ENCODE results near the gene HDAC11. TPM values are rescaled to one million over a fixed set of nuclear protein-coding genes. Genes with fewer than 3 reads are reported as not detected.
A peak's percentile ranks its signal among the peaks of the same experiment; 100 is the strongest.

HDAC11 gene
- total and polyA plus RNA-seq, 2 of the 13 experiments (the other 11 are each of a cell fraction or from before 2014, with no cell fraction given), result 13.7 to 33.1 TPM

DNA sequence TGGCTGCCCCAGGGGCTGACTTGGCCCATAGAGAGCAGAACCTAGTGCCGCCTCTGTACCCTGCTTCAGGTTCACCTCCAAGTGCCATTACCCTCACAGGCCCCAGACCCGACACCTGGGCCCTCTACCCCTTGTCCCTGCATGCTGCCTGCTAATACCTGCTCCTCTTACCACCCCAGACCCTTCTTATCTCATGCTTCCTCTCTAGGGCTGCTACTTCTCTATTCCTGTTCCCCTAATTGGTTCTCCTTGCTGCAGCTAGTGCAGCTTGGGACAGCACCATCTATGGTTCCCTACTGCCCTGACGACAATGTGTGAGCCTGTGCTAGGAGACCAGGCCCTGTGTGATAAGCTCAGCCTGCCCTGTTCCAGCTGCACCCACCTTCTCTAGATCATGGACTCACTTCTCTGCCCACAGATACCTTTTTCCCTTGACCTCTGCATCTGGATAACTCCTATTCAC, 15.3 kb downstream of the HDAC11 start:
- Histone ChIP-seq H4K20me1 (ENCODE audit: insufficient read depth, low read length) (no peaks in the 10 kb centered on the region; the same call in 1 of the 2 replicates), H2AFZ (ENCODE audit: low read length) (no peak overlapping the region), H3K27me3 (ENCODE audit: control insufficient read depth in 1 of 2, insufficient read depth in 2 of 2, low read length in 2 of 2) (no peaks in the 10 kb centered on the region), H3K4me1 (ENCODE audit: insufficient read depth, low read length) (peaks cover 7% of the 10 kb centered on the region; the same call in 1 of the 2 replicates), H3K4me2 (ENCODE audit: low read depth, low read length) (no peak overlapping the region), H3K27ac (ENCODE audit: extremely low read length, insufficient read depth, low read length) (no peak overlapping the region), H3K4me3 (replicated peaks in 1 of 3; ENCODE audit: insufficient read depth in 1 of 3, low read depth in 2 of 3, low read length in 3 of 3) (no peak overlapping the region), H3K36me3 (replicated peaks in 1 of 2; ENCODE audit: control insufficient read depth in 1 of 2, insufficient read depth in 2 of 2, low read length in 2 of 2) (peaks cover 3 to 10% of the 10 kb centered on the region in 2 experiments; a peak in 4 of 5 replicates), H3K9me3 (ENCODE audit: low read length) (no peaks in the 10 kb centered on the region), H3K79me2 (ENCODE audit: insufficient read depth, low read length) (no peaks in the 10 kb centered on the region), H3K9ac (ENCODE audit: insufficient read depth, low read depth, low read length) (no peak overlapping the region)
- ATAC-seq, result no peak
- intact Hi-C loops (cut with micrococcal nuclease; ENCODE audit: unreplicated experiment), result no loop called here
- in situ Hi-C loops (cut with HindIII; ENCODE audit: extremely low pct_ligation_motif_present, low pct_unique_long_range_greater_than_20kb), result loop anchor here (5.0 kb wide), 1 partner anchor 152 kb away; no protein-coding TSS in a partner anchor
- WGBS (ENCODE audit: low lambda C conversion rate), result 100% methylated on average over 3 of the region's 3 CpGs
- DNase-seq (ENCODE audit: low spot score), result no peak
- no peak for TF ChIP-seq ISL2 (CRISPR knock-in tag; IDR thresholded peaks at IDR 0.05)
- TF ChIP-seq ZNF546 (CRISPR knock-in tag; conservative IDR thresholded peaks at IDR 0.05), result 0 out of 2 replicates have a peak, but pooled peaks have one; percentile 22
- no peak for TF ChIP-seq ZNF44 (CRISPR knock-in tag; IDR thresholded peaks at IDR 0.05)
- TF ChIP-seq, protein P1, sequence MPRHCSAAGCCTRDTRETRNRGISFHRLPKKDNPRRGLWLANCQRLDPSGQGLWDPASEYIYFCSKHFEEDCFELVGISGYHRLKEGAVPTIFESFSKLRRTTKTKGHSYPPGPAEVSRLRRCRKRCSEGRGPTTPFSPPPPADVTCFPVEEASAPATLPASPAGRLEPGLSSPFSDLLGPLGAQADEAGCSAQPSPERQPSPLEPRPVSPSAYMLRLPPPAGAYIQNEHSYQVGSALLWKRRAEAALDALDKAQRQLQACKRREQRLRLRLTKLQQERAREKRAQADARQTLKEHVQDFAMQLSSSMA (CRISPR knock-in tag; IDR thresholded peaks at IDR 0.05), result no peak
- ChIA-PET CTCF (ENCODE audit: low intra/inter-chr PET ratio, low total read pairs) (interaction anchor here (1.7 to 7.5 kb wide), 2 partner anchors 34 to 153 kb away, joined by 5 to 96 read pairs; no protein-coding TSS in a partner anchor), POLR2A (no interaction called here)
- FAIRE-seq, result no peak
- BruUV-seq (replicated peaks), result no TSS peak

DNA sequence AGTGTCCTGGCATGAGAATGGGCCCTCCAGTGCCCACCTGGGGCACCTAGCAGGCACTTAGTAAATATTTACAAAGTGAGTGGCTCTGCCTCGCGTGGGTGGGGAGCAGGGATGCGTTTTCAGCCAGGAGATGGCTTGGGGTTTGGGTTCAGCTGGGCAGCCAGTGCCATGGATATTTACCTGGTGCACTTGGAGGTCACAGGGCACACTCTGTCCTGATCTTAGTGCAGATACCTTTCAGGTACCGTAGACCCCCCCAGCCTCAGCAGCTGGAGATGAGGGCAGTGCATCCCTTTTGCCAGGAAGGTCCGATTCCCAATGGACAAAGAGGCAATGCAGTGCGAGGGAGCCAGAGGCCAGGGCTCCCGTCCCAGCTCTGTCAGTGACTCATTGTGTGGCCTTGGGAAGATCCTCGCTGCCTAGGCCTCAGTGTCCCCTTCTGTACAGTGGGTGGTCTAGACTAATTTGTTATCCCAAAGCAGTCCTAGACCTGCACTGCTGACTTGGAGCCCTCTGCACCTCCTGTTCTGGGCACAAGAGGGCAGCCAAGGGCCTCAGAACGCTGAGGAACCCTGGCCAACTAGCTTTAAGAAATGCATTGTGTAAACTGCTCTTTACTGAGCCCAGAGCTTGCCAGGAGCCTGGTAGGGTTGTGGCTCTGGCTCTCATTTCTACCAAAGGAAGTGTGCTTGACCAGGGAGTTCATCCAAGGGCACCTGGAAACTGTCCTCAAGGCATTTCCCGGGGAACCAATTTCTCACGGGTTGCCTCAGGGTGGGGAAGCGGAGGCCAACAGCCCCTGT, 16.0 kb downstream of the HDAC11 start:
- CTCF ChIA-PET (ENCODE audit: low intra/inter-chr PET ratio, low total read pairs), result interaction anchor here (1.7 to 7.5 kb wide), 2 partner anchors 35 to 153 kb away, joined by 5 to 96 read pairs; no protein-coding TSS in a partner anchor
- in situ Hi-C loops (cut with HindIII; ENCODE audit: extremely low pct_ligation_motif_present, low pct_unique_long_range_greater_than_20kb) (loop anchor here (5.0 kb wide), 1 partner anchor 151 kb away; no protein-coding TSS in a partner anchor), intact Hi-C loops (cut with micrococcal nuclease; ENCODE audit: unreplicated experiment) (loop anchor here (1.0 kb wide), 1 partner anchor 154 kb away; no protein-coding TSS in a partner anchor)
- H4K20me1 ChIP-seq (ENCODE audit: insufficient read depth, low read length), result no peaks in the 10 kb centered on the region; the same call in 1 of the 2 replicates
- H3K36me3 ChIP-seq (replicated peaks in 1 of 2; ENCODE audit: control insufficient read depth in 1 of 2, insufficient read depth in 2 of 2, low read length in 2 of 2), result peaks cover 3 to 10% of the 10 kb centered on the region in 2 experiments; a peak in 4 of 5 replicates
- no peak overlapping the region for H3K4me3 ChIP-seq (replicated peaks in 1 of 3; ENCODE audit: insufficient read depth in 1 of 3, low read depth in 2 of 3, low read length in 3 of 3)
- 43% methylated on average over 6 of the region's 12 CpGs for WGBS (ENCODE audit: low lambda C conversion rate)
- no peaks in the 10 kb centered on the region for H3K79me2 ChIP-seq (ENCODE audit: insufficient read depth, low read length)
- no TSS peak for BruUV-seq (replicated peaks)
- H3K27me3 ChIP-seq (ENCODE audit: control insufficient read depth in 1 of 2, insufficient read depth in 2 of 2, low read length in 2 of 2), result no peaks in the 10 kb centered on the region
- POLR2A ChIA-PET, result interaction anchor here (1.0 kb wide), 1 partner anchor 152 kb away, joined by 3 read pairs; no protein-coding TSS in a partner anchor
- H3K9ac ChIP-seq (ENCODE audit: insufficient read depth, low read depth, low read length), result no peak overlapping the region
- peaks cover 7% of the 10 kb centered on the region; the same call in 1 of the 2 replicates for H3K4me1 ChIP-seq (ENCODE audit: insufficient read depth, low read length)
- peak; percentile 77 for FAIRE-seq
- no peak overlapping the region for H3K4me2 ChIP-seq (ENCODE audit: low read depth, low read length)
- ATAC-seq, result peak; percentile 78
- peak; percentile 49 for DNase-seq (ENCODE audit: low spot score)
- H2AFZ ChIP-seq (ENCODE audit: low read length), result no peak overlapping the region
- H3K27ac ChIP-seq (ENCODE audit: extremely low read length, insufficient read depth, low read length), result no peak overlapping the region
- no peaks in the 10 kb centered on the region for H3K9me3 ChIP-seq (ENCODE audit: low read length)
- TF ChIP-seq EED (CRISPR knock-in tag; IDR thresholded peaks at IDR 0.05), result 0 out of 2 replicates have a peak, but pooled peaks have one; percentile 32
- peak; percentile 80 for TF ChIP-seq XRCC5 (optimal IDR thresholded peaks at IDR 0.05; ENCODE audit: low read length)
- TF ChIP-seq, protein P2, sequence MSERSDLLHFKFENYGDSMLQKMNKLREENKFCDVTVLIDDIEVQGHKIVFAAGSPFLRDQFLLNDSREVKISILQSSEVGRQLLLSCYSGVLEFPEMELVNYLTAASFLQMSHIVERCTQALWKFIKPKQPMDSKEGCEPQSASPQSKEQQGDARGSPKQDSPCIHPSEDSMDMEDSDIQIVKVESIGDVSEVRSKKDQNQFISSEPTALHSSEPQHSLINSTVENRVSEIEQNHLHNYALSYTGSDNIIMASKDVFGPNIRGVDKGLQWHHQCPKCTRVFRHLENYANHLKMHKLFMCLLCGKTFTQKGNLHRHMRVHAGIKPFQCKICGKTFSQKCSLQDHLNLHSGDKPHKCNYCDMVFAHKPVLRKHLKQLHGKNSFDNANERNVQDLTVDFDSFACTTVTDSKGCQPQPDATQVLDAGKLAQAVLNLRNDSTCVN (CRISPR knock-in tag; IDR thresholded peaks at IDR 0.05; ENCODE audit: borderline replicate concordance), result 0 out of 2 replicates have a peak, but pooled peaks have one; percentile 33
- TF ChIP-seq, protein P3, sequence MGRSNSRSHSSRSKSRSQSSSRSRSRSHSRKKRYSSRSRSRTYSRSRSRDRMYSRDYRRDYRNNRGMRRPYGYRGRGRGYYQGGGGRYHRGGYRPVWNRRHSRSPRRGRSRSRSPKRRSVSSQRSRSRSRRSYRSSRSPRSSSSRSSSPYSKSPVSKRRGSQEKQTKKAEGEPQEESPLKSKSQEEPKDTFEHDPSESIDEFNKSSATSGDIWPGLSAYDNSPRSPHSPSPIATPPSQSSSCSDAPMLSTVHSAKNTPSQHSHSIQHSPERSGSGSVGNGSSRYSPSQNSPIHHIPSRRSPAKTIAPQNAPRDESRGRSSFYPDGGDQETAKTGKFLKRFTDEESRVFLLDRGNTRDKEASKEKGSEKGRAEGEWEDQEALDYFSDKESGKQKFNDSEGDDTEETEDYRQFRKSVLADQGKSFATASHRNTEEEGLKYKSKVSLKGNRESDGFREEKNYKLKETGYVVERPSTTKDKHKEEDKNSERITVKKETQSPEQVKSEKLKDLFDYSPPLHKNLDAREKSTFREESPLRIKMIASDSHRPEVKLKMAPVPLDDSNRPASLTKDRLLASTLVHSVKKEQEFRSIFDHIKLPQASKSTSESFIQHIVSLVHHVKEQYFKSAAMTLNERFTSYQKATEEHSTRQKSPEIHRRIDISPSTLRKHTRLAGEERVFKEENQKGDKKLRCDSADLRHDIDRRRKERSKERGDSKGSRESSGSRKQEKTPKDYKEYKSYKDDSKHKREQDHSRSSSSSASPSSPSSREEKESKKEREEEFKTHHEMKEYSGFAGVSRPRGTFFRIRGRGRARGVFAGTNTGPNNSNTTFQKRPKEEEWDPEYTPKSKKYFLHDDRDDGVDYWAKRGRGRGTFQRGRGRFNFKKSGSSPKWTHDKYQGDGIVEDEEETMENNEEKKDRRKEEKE (IDR thresholded peaks at IDR 0.05), result no peak
- 0 out of 2 replicates have a peak, but pooled peaks have one; percentile 15 for TF ChIP-seq ZNF501 (CRISPR knock-in tag; IDR thresholded peaks at IDR 0.05)
- TF ChIP-seq STAG1 (CRISPR knock-in tag; IDR thresholded peaks at IDR 0.05), result peak; percentile 85

Measured in HepG2 (cell line).